Osteoblast (primary cell): ENCODE results near the gene MGAT4C. TPM values are rescaled to one million over a fixed set of nuclear protein-coding genes. Genes with fewer than 3 reads are reported as not detected.

ENCODE experiments used
- DNase-seq: peaks from one replicate; pipeline ENCODE4 v3.0.0; 2011; ENCODE audit warnings: low spot score, mixed read lengths; ENCODE audit not compliant: insufficient read length; ENCODE audit errors: missing footprints
- H2AFZ ChIP-seq: 2 replicates; pipeline ENCODE4 v1.6.0; 2011; ENCODE audit warnings: mild to moderate bottlenecking, low read length
- H3K27ac ChIP-seq: 2 replicates; pipeline ENCODE4 v1.5.1; 2011; ENCODE audit warnings: mild to moderate bottlenecking, low read depth, low read length, moderate library complexity
- H3K27me3 ChIP-seq: 2 replicates; pipeline ENCODE4 v1.6.0; 2012; ENCODE audit warnings: mild to moderate bottlenecking, control low read depth, inconsistent platforms, low read length, moderate library complexity; ENCODE audit not compliant: insufficient read depth
- H3K36me3 ChIP-seq: 2 replicates; pipeline ENCODE4 v1.5.1; 2011; ENCODE audit warnings: mild to moderate bottlenecking, low read length, control low read depth, moderate library complexity; ENCODE audit not compliant: insufficient read depth
- H3K4me1 ChIP-seq: 2 replicates; pipeline ENCODE4 v1.5.1; 2011; ENCODE audit warnings: mild to moderate bottlenecking, low read length, control low read depth, moderate library complexity; ENCODE audit not compliant: insufficient read depth
- H3K4me2 ChIP-seq: 2 replicates; pipeline ENCODE4 v1.6.0; 2011; ENCODE audit warnings: mild to moderate bottlenecking, low read length; ENCODE audit not compliant: insufficient read depth
- H3K4me3 ChIP-seq: fragments of 200-600 bp; sonication (generic); 3 replicates; pipeline ENCODE4 v1.5.1; 2012; ENCODE audit warnings: mild to moderate bottlenecking, low read length, inconsistent platforms; ENCODE audit not compliant: insufficient read depth
- H3K79me2 ChIP-seq: 2 replicates; pipeline ENCODE4 v1.6.0; 2012; ENCODE audit warnings: mild to moderate bottlenecking, low read length, control low read depth, inconsistent platforms; ENCODE audit not compliant: insufficient read depth
- H3K9me3 ChIP-seq: 2 replicates; pipeline ENCODE4 v1.5.1; 2011; ENCODE audit warnings: low read depth, low read length, control low read depth
- H4K20me1 ChIP-seq: 2 replicates; pipeline ENCODE4 v1.6.0; 2012; ENCODE audit warnings: mild to moderate bottlenecking, low read length, control low read depth; ENCODE audit not compliant: insufficient read depth
- CTCF ChIP-seq: IDR thresholded peaks from 2 replicates; pipeline ENCODE4 v1.5.1; 2011; ENCODE audit warnings: mild to moderate bottlenecking, low read depth, low read length, moderate library complexity; ENCODE audit errors: extremely low read depth
- total RNA-seq: library from RNA; depleted of rRNA; stranded (reverse); fragments of >200 nt; gene quantifications from 2 replicates; pipeline ENCODE4 v1.2.3, GENCODE V29; 2012

The MGAT4C gene
- total RNA-seq, 1 donor = not detected

DNA sequence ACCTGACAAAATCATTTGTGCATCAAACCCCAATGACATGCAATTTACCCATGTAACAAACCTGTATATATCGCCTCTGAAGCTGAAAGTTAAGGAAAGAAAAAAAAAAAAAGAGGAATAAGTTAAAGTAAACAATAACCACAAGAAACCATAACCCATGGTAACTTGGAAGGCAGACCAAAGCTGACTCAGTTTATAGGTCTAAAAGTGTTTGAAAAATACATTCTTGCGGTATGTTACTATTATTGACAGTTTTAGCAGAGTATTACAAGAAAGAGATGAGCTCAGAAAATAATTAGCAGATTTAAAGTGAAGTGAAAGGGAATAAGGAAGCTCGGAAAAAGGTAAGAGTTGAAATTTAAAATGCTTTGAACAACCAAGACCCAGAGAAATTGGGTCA is 34.4 kb upstream of the MGAT4C start:
- Histone ChIP-seq H3K27me3 (no peaks in the 10 kb centered on the region), H3K79me2 (no peaks in the 10 kb centered on the region), H3K4me2 (no peak overlapping the region), H3K4me3 (no peak overlapping the region), H3K9me3 (no peaks in the 10 kb centered on the region), H3K27ac (no peak overlapping the region), H4K20me1 (no peaks in the 10 kb centered on the region), H3K36me3 (no peaks in the 10 kb centered on the region), H2AFZ (no peak overlapping the region), H3K4me1 (no peaks in the 10 kb centered on the region)
- DNase-seq = no peak
- no peak for TF ChIP-seq CTCF

GRCh38 chr12:86286119-86286518 is 29.9 kb upstream of the MGAT4C start:
- H3K4me3 ChIP-seq = no peak overlapping the region
- H2AFZ ChIP-seq = no peak overlapping the region
- no peaks in the 10 kb centered on the region for H4K20me1 ChIP-seq
- H3K36me3 ChIP-seq = no peaks in the 10 kb centered on the region
- H3K4me1 ChIP-seq = no peaks in the 10 kb centered on the region
- no peak for TF ChIP-seq CTCF
- no peak for DNase-seq
- H3K27ac ChIP-seq = no peak overlapping the region
- H3K9me3 ChIP-seq = no peaks in the 10 kb centered on the region
- H3K4me2 ChIP-seq = no peak overlapping the region
- H3K79me2 ChIP-seq = no peaks in the 10 kb centered on the region
- H3K27me3 ChIP-seq = no peaks in the 10 kb centered on the region

DNA sequence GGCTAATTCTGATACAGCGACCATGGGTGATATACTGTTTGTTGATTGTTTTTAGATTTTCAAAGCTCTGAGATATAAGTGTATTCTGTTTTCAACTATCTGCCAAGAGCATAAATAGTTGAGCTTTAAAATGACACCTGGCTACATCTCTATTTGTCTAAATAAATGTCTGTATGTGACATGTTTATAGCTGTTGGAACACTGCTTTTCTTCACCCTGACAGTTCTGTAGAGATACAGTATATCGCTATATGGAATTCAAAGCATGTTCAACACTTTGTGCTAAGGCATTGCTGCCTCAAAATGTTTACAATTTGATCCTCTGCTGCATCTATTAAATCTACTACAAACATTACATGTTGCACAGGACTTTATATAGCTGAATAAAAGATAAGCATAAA is 27.4 kb upstream of the MGAT4C start:
- H3K4me2 ChIP-seq = no peak overlapping the region
- H3K4me1 ChIP-seq = no peaks in the 10 kb centered on the region
- H2AFZ ChIP-seq = no peak overlapping the region
- DNase-seq = no peak
- no peaks in the 10 kb centered on the region for H3K27me3 ChIP-seq
- no peaks in the 10 kb centered on the region for H4K20me1 ChIP-seq
- H3K9me3 ChIP-seq = no peaks in the 10 kb centered on the region
- no peaks in the 10 kb centered on the region for H3K79me2 ChIP-seq
- no peaks in the 10 kb centered on the region for H3K36me3 ChIP-seq
- no peak overlapping the region for H3K27ac ChIP-seq
- H3K4me3 ChIP-seq = no peak overlapping the region
- no peak for TF ChIP-seq CTCF

GRCh38 chr12:86275356-86275755 is 19.2 kb upstream of the MGAT4C start:
- Histone ChIP-seq H3K79me2 (no peaks in the 10 kb centered on the region), H3K27me3 (no peaks in the 10 kb centered on the region), H3K9me3 (no peaks in the 10 kb centered on the region), H4K20me1 (no peaks in the 10 kb centered on the region), H3K36me3 (no peaks in the 10 kb centered on the region), H3K27ac (no peak overlapping the region), H2AFZ (no peak overlapping the region), H3K4me2 (no peak overlapping the region), H3K4me1 (no peaks in the 10 kb centered on the region), H3K4me3 (no peak overlapping the region)
- TF ChIP-seq CTCF = no peak
- DNase-seq = no peak
